IMR-90 (cell line): ENCODE data around the gene SIRT5. TPM values are rescaled to one million over a fixed set of nuclear protein-coding genes. Genes with fewer than 3 reads are reported as not detected.

ENCODE experiments used
- ATAC-seq: fragments of 200-7000 bp; cut with Tn5 transposase; 2 replicates; pipeline ENCODE4 v1.9.1; 2020; ENCODE audit warnings: low read depth, mild to moderate bottlenecking, moderate library complexity
- BruUV-seq: library from RNA; stranded (reverse); fragments of 400-500 nt; replicated peaks from 2 replicates; lab custom pipeline; 2021; lab: Mats Ljungman, UMichigan
- CTCF ChIA-PET: fragments of 300-600 bp; formaldehyde crosslinking; extraction: SDS; loops from one replicate; lab custom pipeline; 2021; ENCODE audit warnings: antibody characterized with exemption; lab: Yijun Ruan, JAX
- POLR2A ChIA-PET: fragments of 300-600 bp; sonication (Branson Sonifier 250); formaldehyde crosslinking; loops from one replicate; lab custom pipeline; 2022; ENCODE audit warnings: antibody characterized with exemption; ENCODE audit not compliant: unreplicated experiment; lab: Charles Lee
- DNase-seq: peaks from one replicate; pipeline ENCODE4 v3.0.0; 2013
- H2AFZ ChIP-seq: replicated peaks from 2 replicates; pipeline ENCODE3; 2013; ENCODE audit warnings: low read length, mild to moderate bottlenecking; ENCODE audit not compliant: poor library complexity
- H2AK5ac ChIP-seq: 2 replicates; pipeline ENCODE4 v1.6.1; 2013; ENCODE audit warnings: low read depth, low read length, inconsistent platforms
- H2AK9ac ChIP-seq: replicated peaks from 2 replicates; pipeline ENCODE3; 2013; ENCODE audit warnings: mild to moderate bottlenecking, low read depth, low read length, moderate library complexity; ENCODE audit not compliant: poor library complexity
- H2BK120ac ChIP-seq: 2 replicates; pipeline ENCODE4 v1.6.1; 2013; ENCODE audit warnings: low read depth, low read length, inconsistent platforms
- H2BK15ac ChIP-seq: 3 replicates; pipeline ENCODE4 v1.6.1; 2013; ENCODE audit warnings: low read depth, low read length, inconsistent platforms
- H2BK20ac ChIP-seq: 2 replicates; pipeline ENCODE4 v1.6.1; 2013; ENCODE audit warnings: low read depth, mild to moderate bottlenecking, inconsistent platforms, low read length, moderate library complexity
- H2BK5ac ChIP-seq: 2 replicates; pipeline ENCODE4 v1.6.1; 2013; ENCODE audit warnings: mild to moderate bottlenecking, low read depth, low read length, inconsistent platforms; ENCODE audit not compliant: poor library complexity, severe bottlenecking
- H3K14ac ChIP-seq: replicated peaks from 2 replicates; pipeline ENCODE4 v1.6.1; 2013; ENCODE audit warnings: low read depth, low read length, inconsistent platforms
- H3K18ac ChIP-seq: 2 replicates; pipeline ENCODE4 v1.6.1; 2013; ENCODE audit warnings: low read depth, low read length, control low read depth
- H3K23ac ChIP-seq: 2 replicates; pipeline ENCODE4 v1.6.1; 2013; ENCODE audit warnings: low read depth, low read length, inconsistent platforms
- H3K27ac ChIP-seq: 2 replicates; pipeline ENCODE4 v1.5.1; 2013; ENCODE audit warnings: mild to moderate bottlenecking, control low read depth, low read length; ENCODE audit not compliant: insufficient read depth
- H3K27me3 ChIP-seq: 2 replicates; pipeline ENCODE4 v1.6.1; 2013; ENCODE audit warnings: low read length; ENCODE audit not compliant: control insufficient read depth, insufficient read depth
- H3K36me3 ChIP-seq: 2 replicates; pipeline ENCODE4 v1.6.1; 2013; ENCODE audit warnings: low read length, mixed read lengths; ENCODE audit not compliant: control insufficient read depth, insufficient read depth
- H3K4ac ChIP-seq: 2 replicates; pipeline ENCODE4 v1.6.1; 2013; ENCODE audit warnings: low read depth, low read length, inconsistent platforms
- H3K4me1 ChIP-seq: 2 replicates; pipeline ENCODE4 v1.6.1; 2013; ENCODE audit warnings: low read length, mixed read lengths; ENCODE audit not compliant: control insufficient read depth, insufficient read depth
- H3K4me2 ChIP-seq: 2 replicates; pipeline ENCODE4 v1.6.1; 2013; ENCODE audit warnings: low read depth, mild to moderate bottlenecking, control low read depth, low read length, moderate library complexity
- H3K4me3 ChIP-seq: 2 replicates; pipeline ENCODE4 v1.5.1; 2013; ENCODE audit warnings: low read depth, mild to moderate bottlenecking, control low read depth, low read length, moderate library complexity; ENCODE audit not compliant: insufficient read depth
- H3K56ac ChIP-seq: 2 replicates; pipeline ENCODE4 v1.6.1; 2013; ENCODE audit warnings: low read length, inconsistent platforms; ENCODE audit not compliant: insufficient read depth; ENCODE audit errors: extremely low read depth
- H3K79me1 ChIP-seq, 2 experiments: 2 replicates each; pipeline ENCODE4 v1.6.1; 2013; ENCODE audit warnings: low read length in 2 of 2, inconsistent platforms in 1 of 2, low read depth in 1 of 2
- H3K9ac ChIP-seq: 2 replicates; pipeline ENCODE4 v1.6.1; 2013; ENCODE audit warnings: low read depth, low read length, control low read depth
- H3K9me1 ChIP-seq: 2 replicates; pipeline ENCODE4 v1.6.1; 2013; ENCODE audit warnings: low read length, inconsistent platforms; ENCODE audit not compliant: insufficient read depth
- H3K9me3 ChIP-seq: 2 replicates; pipeline ENCODE4 v1.6.1; 2013; ENCODE audit warnings: low read length; ENCODE audit not compliant: control insufficient read depth, insufficient read depth
- H4K20me1 ChIP-seq: 2 replicates; pipeline ENCODE4 v1.6.1; 2013; ENCODE audit warnings: low read length, inconsistent platforms; ENCODE audit not compliant: insufficient read depth
- H4K5ac ChIP-seq: 2 replicates; pipeline ENCODE4 v1.6.1; 2013; ENCODE audit warnings: mild to moderate bottlenecking, low read depth, low read length, control low read depth
- H4K8ac ChIP-seq, 2 experiments: 2 replicates each; pipeline ENCODE4 v1.6.1; 2013; ENCODE audit warnings: low read depth in 2 of 2, low read length in 2 of 2, control low read depth in 1 of 2, inconsistent platforms in 1 of 2
- H4K91ac ChIP-seq: 2 replicates; pipeline ENCODE4 v1.6.1; 2013; ENCODE audit warnings: low read depth, low read length, inconsistent platforms; ENCODE audit not compliant: insufficient read depth
- BHLHE40 ChIP-seq: fragments of 150-350 bp; IDR thresholded peaks from 2 replicates; pipeline ENCODE4 v1.6.1; 2016; ENCODE audit warnings: mild to moderate bottlenecking, low read depth, low read length
- CEBPB ChIP-seq: IDR thresholded peaks from 2 replicates; pipeline ENCODE4 v1.6.1; 2012; ENCODE audit warnings: low read depth, low read length, improper control_type of control experiment
- CHD1 ChIP-seq: IDR thresholded peaks from 2 replicates; pipeline ENCODE4 v1.6.1; 2012; ENCODE audit warnings: low read depth, low read length, improper control_type of control experiment
- CTCF ChIP-seq: conservative IDR thresholded peaks from 2 replicates; pipeline ENCODE4 v1.5.1; 2012; ENCODE audit warnings: mild to moderate bottlenecking, low read depth, low read length, improper control_type of control experiment
- FOS ChIP-seq: fragments of 150-350 bp; IDR thresholded peaks from 2 replicates; pipeline ENCODE4 v1.6.1; 2016; ENCODE audit warnings: low read depth, low read length
- MAFK ChIP-seq: IDR thresholded peaks from 2 replicates; pipeline ENCODE4 v1.6.1; 2012; ENCODE audit warnings: low read depth, low read length, improper control_type of control experiment
- MAZ ChIP-seq: IDR thresholded peaks from 2 replicates; pipeline ENCODE4 v1.6.1; 2012; ENCODE audit warnings: low read depth, mild to moderate bottlenecking, low read length, improper control_type of control experiment, moderate library complexity, borderline replicate concordance
- MXI1 ChIP-seq: IDR thresholded peaks from 2 replicates; pipeline ENCODE4 v1.6.1; 2012; ENCODE audit warnings: low read depth, mild to moderate bottlenecking, low read length, moderate library complexity, borderline replicate concordance
- NFE2L2 ChIP-seq: fragments of 150-350 bp; IDR thresholded peaks from 2 replicates; pipeline ENCODE4 v1.6.1; 2016; ENCODE audit warnings: low read depth, mild to moderate bottlenecking, low read length
- POLR2A ChIP-seq: IDR thresholded peaks from 2 replicates; pipeline ENCODE4 v1.6.1; 2012; ENCODE audit warnings: mild to moderate bottlenecking, low read depth, low read length
- RAD21 ChIP-seq: IDR thresholded peaks from 2 replicates; pipeline ENCODE4 v1.6.1; 2012; ENCODE audit warnings: low read length, improper control_type of control experiment
- RCOR1 ChIP-seq: IDR thresholded peaks from 2 replicates; pipeline ENCODE4 v1.6.1; 2012; ENCODE audit warnings: mild to moderate bottlenecking, low read length, improper control_type of control experiment; ENCODE audit not compliant: insufficient replicate concordance
- RFX5 ChIP-seq: IDR thresholded peaks from 2 replicates; pipeline ENCODE4 v1.8.0; 2012; ENCODE audit warnings: low read depth, mild to moderate bottlenecking, low read length, moderate library complexity
- SMC3 ChIP-seq: fragments of 150-350 bp; IDR thresholded peaks from 2 replicates; pipeline ENCODE4 v1.6.1; 2016; ENCODE audit warnings: low read depth, mild to moderate bottlenecking, antibody characterized with exemption, low read length, moderate library complexity
- USF2 ChIP-seq: fragments of 150-350 bp; IDR thresholded peaks from 2 replicates; pipeline ENCODE4 v1.6.1; 2017; ENCODE audit warnings: mild to moderate bottlenecking, antibody characterized with exemption, low read length, low read depth
- WGBS, 2 experiments: methylation state at CpG; one replicate each; pipeline versions ENCODE4 v1.1.5 to v1.1.7; 2013; ENCODE audit warnings: missing lambda C conversion rate in 2 of 2; ENCODE audit not compliant: insufficient read length in 1 of 2; ENCODE audit errors: extremely low coverage in 2 of 2; 5-methylcytosine and 5-hydroxymethylcytosine counted together
- dilution Hi-C: fragments of 300-500 bp; cut with HindIII; formaldehyde crosslinking; loops from one replicate; pipeline ENCODE4 v1.14.3; 2018; ENCODE audit warnings: low sequenced_read_pairs; ENCODE audit not compliant: unreplicated experiment
- in situ Hi-C: fragments of 300-500 bp; cut with MboI; formaldehyde crosslinking; loops from 3 replicates; pipeline ENCODE4 v1.14.3; 2019; ENCODE audit warnings: low sequenced_read_pairs, inconsistent platforms, mixed read lengths
- intact Hi-C: fragments of 100-400 bp; cut with micrococcal nuclease; formaldehyde crosslinking; loops from 2 replicates; pipeline ENCODE4 v1.10.0; 2022
- polyA plus RNA-seq, 3 experiments: library from polyadenylated mRNA; depleted of rRNA; stranded (reverse); fragments of >200 nt; gene quantifications; 2 replicates each; pipeline ENCODE4 v1.2.3, GENCODE V29; 2012; ENCODE audit warnings: low replicate concordance in 1 of 3
- total RNA-seq: library from RNA; depleted of rRNA; stranded (reverse); fragments of >200 nt; gene quantifications from 2 replicates; pipeline ENCODE4 v1.2.3, GENCODE V29; 2012
- TF ChIP-seq, protein P1 (sequence below): fragments of 150-350 bp; IDR thresholded peaks from 2 replicates; pipeline ENCODE4 v1.6.1; 2016; ENCODE audit warnings: low read depth, mild to moderate bottlenecking, low read length, moderate library complexity, borderline replicate concordance

SIRT5 gene
- total and polyA plus RNA-seq, 2 of the 4 experiments (the other 2 are of a cell fraction): 4.7 to 5.2 TPM

DNA sequence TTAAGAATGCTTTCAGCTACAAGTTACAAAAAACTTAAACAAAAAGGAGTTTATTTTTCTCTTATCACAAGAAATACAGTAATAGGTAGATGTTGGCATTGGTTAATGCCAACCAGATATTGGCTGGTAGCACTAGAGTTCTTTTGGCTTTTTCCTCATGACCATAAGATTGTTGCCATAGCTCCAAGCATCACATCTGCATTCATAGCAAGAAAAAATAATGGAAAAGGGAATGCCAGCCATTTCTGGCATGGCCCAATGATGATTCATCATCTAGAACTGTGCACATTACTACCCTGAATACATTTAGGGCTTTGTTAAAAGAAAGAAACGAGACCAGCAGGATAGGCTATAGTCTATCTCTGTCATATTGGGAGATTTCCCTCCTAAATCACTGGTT lies 20.8 kb upstream of the SIRT5 start:
- H3K9me3 ChIP-seq: no peaks in the 10 kb centered on the region
- no peak overlapping the region for H3K56ac ChIP-seq
- no peak overlapping the region for H3K14ac ChIP-seq
- no peak overlapping the region for H4K91ac ChIP-seq
- no peak overlapping the region for H2AK9ac ChIP-seq
- H3K27ac ChIP-seq: no peak overlapping the region
- H2BK120ac ChIP-seq: no peak overlapping the region
- DNase-seq (no peak), ATAC-seq (no peak)
- 0 out of 2 replicates have a peak, but pooled peaks cover 1% of the 10 kb centered on the region for H3K4me1 ChIP-seq
- no peaks in the 10 kb centered on the region for H4K20me1 ChIP-seq
- H3K27me3 ChIP-seq: no peaks in the 10 kb centered on the region; the same call in 1 of the 2 replicates
- POLR2A ChIA-PET: no interaction called here
- CTCF ChIA-PET: no interaction called here
- no CpG with 5 or more reads among the region's 1 CpG for WGBS, 2 experiments
- H3K4ac ChIP-seq: no peak overlapping the region
- H3K23ac ChIP-seq: no peak overlapping the region; the same call in 1 of the 2 replicates
- no peak overlapping the region for H2BK20ac ChIP-seq
- no peak for TF ChIP-seq MAFK
- TF ChIP-seq SMC3: no peak
- TF ChIP-seq BHLHE40: no peak
- TF ChIP-seq RAD21: no peak
- TF ChIP-seq, protein P1, sequence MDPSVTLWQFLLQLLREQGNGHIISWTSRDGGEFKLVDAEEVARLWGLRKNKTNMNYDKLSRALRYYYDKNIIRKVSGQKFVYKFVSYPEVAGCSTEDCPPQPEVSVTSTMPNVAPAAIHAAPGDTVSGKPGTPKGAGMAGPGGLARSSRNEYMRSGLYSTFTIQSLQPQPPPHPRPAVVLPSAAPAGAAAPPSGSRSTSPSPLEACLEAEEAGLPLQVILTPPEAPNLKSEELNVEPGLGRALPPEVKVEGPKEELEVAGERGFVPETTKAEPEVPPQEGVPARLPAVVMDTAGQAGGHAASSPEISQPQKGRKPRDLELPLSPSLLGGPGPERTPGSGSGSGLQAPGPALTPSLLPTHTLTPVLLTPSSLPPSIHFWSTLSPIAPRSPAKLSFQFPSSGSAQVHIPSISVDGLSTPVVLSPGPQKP: no peak
- TF ChIP-seq CHD1: no peak
- no peak for TF ChIP-seq FOS
- no peak for TF ChIP-seq USF2
- no peak for TF ChIP-seq RFX5
- TF ChIP-seq NFE2L2: no peak
- TF ChIP-seq CEBPB: no peak
- no peak for TF ChIP-seq CTCF
- no peak for TF ChIP-seq RCOR1
- TF ChIP-seq POLR2A: no peak
- TF ChIP-seq MXI1: no peak
- no peak for TF ChIP-seq MAZ
- in situ Hi-C loops: no loop called here
- no peak overlapping the region for H3K4me3 ChIP-seq
- no peak overlapping the region for H2AFZ ChIP-seq
- H3K36me3 ChIP-seq: no peaks in the 10 kb centered on the region
- intact Hi-C loops: no loop called here
- H3K9ac ChIP-seq: no peak overlapping the region
- H2BK15ac ChIP-seq: no peak overlapping the region
- no peaks in the 10 kb centered on the region for H3K79me1 ChIP-seq
- no peak overlapping the region for H2BK5ac ChIP-seq
- no peak overlapping the region for H3K18ac ChIP-seq
- no TSS peak for BruUV-seq
- no peak overlapping the region for H2AK5ac ChIP-seq
- dilution Hi-C loops: no loop called here
- H4K8ac ChIP-seq: no peak overlapping the region
- no peak overlapping the region for H4K5ac ChIP-seq
- no peak overlapping the region for H3K4me2 ChIP-seq
- H3K9me1 ChIP-seq: no peaks in the 10 kb centered on the region
